SKM-1 (cell line): Measurements from ENCODE around the gene GPR151.

Source experiments
- DNase-seq: peaks from one replicate; lab custom pipeline; 2025; ENCODE audit not compliant: unreplicated experiment; lab: John Stamatoyannopoulos, UW

Gene GPR151

DNA sequence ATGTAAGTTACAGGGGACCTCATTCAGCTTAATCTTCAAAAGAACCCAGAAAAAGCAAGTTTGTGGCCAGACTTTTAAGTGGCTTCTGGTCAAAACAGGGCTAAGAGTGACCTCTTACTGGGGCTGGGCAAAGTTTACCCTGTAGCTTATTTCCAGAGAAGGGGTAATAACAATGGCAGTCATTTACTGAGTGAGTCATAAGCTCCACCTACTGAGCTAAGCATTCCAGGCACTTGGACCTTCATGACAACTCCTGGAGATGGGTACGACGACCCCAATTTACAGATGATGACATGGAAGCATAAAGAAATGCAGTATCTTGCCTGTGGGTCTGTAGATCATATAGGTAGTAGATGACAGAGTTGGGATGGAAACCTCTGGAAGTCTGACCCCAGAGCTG, 4.7 kb upstream of the GPR151 start:
- DNase-seq: no peak

DNA sequence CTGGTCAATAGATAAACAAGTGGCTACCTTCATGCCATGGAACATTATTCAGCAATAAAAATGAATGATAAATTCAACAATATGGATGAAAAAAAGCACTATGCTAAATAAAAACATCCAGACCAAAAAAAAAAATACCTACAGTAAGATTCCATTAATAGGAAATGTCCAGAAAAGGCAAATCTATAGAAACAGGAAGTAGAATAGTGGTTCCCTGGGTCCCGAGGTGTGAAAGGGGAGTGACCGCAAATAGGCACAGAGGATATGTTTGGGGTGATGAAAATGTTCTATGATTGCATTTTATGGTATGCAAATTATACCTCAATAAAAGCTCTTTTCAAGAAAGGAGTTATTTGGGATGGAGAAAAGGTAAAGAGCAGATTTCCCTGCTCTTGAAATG, 3.6 kb upstream of the GPR151 start:
- DNase-seq: no peak

DNA sequence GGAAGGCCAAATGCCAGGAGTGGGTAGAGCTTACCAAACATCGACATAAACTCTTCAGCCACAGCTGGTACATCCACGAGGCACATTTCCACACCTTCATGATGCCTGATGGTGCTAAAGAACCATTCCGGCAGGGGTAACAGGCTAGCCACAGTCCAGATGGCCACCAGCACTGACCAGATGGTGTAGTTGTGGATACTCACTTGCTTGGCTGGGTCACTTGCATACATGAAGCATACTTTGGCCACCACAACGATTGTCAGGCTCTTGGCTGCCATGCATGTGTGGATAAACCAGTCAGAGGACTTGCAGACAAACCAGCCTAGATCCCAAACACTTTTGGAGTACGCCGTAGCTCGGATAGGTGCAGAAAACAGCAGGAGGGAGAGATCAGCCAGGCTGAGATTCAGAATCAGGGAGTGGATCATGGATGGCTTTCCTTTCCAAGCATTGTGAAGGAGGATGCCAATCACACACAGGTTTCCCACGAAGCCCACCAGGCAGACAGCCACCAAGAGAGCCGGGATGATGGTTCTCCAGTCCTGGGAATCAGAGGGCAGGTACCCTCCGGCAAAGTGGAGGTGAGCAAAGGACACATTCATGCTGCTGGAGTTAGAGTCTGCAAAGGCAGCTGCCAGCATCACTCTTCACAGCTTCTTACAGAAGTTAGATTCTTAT, 378 bp downstream of the GPR151 start:
- no peak for DNase-seq

DNA sequence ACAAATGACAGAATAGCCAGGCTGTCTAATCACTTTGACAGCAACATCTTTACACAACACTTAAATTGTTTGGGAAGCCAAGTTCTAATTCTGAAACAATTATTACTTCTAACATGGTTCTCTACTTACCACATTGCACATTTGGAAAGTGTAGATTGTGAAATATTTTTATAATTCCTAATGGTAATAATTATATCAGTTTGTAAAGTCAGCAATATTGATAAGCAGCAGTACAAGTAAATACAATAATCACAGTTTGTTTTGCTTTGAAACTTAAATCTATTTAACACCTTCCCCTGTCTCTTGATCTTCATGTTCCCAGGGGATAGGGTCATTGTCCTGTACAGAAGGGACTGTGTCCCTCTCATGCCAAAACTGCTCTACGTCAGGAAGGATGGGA, 1.4 kb downstream of the GPR151 start:
- DNase-seq: no peak

DNA sequence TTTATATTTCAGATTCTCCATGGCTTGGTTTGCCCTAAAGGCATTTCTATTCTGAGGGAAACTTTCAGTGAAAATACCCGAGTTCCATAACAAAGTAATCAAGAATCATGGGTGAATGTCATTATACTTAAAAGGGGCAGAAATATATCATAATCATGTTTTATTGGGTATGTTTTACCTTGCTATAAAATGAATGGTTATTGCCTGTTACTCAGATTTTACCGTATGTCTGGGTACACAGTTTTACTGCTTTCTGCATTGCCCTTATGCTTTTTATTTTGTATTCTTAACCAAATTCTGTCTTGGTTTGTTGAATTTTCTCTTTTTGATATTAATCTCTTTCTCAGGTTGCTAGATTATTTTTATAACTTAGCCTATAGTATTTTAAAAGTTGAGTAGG, 2.5 kb downstream of the GPR151 start:
- no peak for DNase-seq

DNA sequence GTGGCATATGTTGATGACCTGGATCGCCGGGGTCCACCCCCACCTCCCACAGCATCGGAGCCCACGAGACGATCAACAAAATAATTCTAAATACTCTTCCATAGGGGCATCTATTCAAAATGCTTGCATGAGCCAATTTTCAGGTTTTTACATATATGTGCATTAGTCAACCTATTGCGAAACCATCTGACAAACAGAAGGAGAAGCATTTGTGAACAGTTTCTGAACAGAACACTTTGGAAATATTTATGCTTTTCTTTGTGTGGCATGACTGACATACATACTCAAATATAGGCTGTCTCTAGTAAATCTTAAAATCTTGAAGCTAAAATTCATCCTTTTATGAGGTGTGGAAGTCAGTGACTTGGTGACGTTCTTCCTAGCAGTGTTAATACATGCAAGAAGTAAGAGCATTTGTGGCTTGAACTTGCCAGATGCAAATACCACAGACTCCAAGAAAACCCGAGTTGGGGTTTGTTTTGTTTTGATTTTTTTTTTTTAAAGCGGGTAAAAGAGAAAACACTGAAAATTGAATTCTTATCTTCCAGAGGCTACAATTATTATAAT, 5.3 kb downstream of the GPR151 start:
- DNase-seq: no peak

DNA sequence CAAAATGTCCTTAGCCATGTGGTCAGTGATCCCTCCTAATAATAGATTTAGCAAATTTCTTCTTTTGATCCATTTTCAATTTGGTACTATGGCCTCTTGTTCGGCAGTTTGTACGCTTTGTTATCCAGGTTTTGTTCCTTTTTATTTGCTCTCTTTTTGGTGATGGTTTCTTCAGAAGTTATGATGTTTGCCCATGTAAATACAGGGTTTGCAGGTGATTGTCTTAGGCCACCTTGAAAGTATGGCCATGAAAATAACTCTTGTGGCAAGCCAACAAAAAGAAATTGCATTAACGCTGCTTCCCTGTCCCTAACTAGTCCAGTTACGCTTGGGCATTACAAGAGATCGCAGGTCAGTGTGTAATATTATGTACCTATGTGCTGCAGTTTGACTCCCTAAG, 8.6 kb downstream of the GPR151 start:
- DNase-seq: no peak

DNA sequence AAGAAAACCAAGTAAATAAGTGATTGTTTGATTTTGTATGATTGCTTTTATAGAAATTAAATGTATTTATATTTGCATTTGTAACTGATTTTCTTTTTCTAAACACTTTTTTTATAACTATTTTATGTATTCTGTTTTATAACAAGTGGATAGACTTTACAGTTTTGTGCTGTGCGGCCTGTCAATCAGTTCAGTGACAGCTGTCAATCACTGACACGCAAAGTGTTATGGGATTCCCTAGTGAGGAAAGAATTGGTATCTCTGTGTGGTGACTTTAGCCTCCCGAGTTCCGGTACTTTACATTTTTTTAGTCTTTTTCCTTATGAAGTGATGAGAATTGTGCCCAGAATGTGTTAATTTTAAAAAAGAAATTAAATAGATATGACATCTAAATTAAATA, 16.3 kb downstream of the GPR151 start:
- no peak for DNase-seq

DNA sequence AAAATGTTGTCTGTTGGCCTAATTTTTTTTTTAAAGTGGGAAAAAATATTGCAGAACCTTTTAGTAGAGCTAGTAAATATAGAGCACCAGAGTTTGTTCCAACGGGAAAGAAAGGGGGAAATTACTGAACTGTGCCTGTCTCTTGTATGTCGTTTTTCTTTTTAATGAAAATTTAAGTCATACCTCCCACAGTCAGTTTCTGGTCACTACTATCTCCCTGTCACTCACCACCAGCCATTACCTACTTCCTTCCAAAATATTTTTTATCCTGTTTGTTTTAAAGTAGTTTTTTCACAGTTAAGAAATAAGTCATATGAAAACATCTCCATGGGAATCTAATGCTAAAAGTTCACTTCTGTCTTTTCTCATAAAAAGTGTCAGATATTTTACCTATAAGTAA, 21.3 kb downstream of the GPR151 start:
- no peak for DNase-seq

DNA sequence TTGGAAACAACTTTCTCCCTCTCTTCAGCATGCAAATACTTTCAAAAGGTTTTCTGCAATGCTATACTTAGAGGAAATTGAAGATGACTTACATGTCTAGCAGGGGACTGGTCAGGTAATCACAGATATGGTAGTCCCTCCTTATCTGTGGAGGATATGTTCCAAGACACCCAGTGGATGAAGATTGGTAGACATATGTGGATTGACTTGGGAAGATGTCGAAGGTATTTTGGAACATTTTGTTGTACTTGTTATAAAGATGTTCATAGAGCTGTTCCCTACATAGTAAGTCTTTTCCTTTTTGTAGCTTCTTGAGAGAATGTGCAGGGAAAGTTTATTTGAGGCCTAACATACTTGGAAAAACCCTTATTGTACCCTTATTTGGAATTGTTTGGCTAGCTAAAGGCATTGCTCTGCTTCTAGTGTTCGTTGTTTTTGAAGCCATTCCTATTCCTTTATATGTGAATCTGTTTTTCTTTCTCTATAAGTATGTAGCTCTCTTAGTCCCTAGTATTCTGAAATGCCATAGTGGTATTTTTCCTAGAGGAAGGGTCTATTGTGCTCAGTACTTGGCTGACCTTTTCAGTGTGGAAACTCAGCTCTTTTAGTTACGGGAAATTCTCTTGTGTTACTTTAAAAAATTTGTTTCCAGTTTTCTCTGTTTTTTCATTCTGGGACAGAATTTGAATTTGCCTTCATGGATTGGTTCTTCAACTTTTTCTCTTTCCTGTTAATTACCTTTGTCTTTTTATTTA, 25.7 kb downstream of the GPR151 start:
- DNase-seq: no peak

DNA sequence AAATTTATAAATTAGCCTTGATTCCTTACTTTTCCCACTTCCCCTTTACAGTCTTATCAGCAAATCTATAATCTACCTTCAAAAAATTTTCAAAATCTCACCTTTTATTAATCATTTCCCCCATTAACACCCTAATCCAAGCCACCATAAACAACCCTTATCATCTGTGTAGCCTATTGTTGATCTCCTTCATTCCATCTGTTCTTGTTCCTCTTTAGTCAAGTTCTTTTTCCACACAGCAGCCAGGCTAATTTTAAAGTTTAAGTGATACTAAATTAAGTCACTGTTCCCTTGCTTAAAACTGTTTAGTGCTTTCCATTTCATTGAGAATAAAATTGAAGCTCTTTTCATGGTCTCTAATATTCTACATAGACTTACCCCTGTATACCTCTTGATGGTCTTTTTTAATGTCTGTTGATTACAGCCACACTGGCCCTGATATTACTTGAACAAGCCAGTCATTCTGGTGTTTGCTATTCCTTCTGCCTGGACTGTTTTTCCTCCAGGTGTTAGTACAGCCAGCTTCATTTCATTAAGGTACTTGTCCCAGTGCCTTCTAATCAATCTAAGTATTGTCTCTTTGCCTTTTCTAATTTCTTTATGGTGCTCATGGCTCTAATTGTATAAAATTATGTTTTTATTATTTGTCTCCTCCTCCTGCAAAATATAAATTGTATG, 31.1 kb downstream of the GPR151 start:
- DNase-seq: no peak

DNA sequence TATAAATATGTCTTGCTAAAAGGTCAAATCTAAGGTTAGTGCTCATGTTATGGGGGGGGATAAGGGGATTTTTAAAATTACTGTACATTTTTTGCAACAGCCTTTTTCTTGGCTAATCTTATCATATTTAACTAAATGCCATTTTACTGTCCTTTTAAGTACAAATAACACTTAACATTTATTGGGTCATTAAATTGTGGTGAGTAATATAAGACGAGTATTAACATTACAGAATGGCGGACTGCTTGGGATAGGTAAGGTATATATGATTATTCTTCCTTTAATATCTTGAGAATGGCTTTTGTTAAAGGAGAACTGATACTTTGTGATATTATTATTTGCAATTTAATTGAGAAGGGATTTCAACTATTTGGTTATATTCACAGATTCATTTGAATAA, 33.2 kb downstream of the GPR151 start:
- no peak for DNase-seq

DNA sequence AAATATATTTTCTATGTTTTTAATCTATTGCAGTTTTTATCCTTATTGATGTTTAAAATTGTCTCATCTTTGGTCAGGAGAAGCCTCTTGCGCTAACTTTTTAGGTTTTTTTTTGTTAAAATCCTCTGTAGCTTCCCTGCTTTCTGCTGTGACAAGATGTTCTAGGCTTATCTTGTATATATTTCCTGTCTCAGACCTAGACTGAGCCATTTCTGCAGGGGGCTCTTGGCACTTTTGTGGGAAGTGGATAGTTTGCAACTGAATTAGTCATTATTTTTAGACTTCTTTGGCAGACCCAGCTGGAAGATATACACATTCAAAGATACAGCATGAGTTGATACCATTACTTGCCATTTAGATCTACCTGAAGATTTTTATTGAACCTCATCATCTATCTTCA, 40.1 kb downstream of the GPR151 start:
- no peak for DNase-seq

DNA sequence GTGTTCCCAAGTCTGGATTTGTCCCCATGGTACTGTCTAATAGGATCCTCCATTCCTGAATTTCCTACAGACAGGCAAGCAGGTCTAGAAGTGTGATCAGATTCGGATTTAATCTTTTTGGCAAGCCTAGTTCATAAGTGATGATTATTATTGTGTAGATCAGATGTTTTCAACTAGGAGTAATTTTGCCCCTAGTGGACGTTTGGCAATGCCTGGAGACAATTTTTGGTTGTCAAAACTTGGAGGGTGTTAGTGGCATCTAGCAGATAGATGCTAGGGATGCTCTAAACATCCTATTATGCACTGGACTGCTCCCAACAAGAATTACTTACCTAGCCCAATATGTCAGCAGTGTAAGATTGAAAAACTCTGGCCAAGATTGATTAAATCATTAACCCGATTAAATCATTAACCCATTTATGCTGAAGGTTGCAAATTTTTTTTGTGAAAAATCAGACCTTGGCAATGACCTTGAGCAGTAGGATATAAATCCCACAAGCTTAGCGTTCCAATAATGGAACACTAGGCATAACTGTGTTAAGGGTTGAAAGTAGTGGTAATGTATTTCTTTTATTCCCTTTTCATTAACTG, 40.7 kb downstream of the GPR151 start:
- no peak for DNase-seq

DNA sequence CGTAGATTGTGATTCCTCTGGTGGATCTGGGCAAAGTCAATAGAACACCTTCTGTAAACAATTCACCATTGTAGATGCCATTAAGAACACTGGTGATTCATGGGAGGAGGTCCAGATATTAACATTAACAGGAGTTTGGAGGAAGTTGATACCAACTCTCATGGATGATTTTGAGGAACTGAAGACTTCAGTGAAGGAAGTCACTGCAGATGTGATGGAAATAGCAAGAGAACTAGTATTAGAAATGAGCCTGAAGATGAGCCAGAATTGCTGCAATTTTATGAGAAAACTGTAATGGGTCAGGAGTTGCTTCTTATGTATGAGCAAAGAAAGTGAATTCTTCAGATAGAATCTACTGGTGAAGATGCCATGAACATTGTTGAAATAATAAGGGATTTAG, 41.9 kb downstream of the GPR151 start:
- peak; percentile 15 for DNase-seq

DNA sequence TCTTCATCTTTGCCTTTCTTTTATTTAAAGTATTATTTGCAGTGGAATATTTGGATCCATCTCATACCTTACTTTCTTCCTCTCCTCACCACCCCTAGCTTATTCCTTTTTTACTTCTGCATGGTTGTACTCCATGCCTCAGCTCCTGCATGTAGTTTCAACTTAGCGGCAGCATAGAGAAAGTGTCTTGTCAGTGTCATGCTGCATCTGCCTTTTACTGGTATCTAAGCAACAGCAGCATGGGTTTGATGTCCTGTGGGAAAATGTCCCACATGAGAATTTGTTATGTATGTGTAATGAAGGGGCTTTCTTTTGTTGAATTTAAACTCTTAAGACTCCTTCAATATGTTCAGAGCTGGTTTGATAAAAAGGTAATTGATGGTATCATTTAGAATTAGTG, 48.2 kb downstream of the GPR151 start:
- DNase-seq: no peak

DNA sequence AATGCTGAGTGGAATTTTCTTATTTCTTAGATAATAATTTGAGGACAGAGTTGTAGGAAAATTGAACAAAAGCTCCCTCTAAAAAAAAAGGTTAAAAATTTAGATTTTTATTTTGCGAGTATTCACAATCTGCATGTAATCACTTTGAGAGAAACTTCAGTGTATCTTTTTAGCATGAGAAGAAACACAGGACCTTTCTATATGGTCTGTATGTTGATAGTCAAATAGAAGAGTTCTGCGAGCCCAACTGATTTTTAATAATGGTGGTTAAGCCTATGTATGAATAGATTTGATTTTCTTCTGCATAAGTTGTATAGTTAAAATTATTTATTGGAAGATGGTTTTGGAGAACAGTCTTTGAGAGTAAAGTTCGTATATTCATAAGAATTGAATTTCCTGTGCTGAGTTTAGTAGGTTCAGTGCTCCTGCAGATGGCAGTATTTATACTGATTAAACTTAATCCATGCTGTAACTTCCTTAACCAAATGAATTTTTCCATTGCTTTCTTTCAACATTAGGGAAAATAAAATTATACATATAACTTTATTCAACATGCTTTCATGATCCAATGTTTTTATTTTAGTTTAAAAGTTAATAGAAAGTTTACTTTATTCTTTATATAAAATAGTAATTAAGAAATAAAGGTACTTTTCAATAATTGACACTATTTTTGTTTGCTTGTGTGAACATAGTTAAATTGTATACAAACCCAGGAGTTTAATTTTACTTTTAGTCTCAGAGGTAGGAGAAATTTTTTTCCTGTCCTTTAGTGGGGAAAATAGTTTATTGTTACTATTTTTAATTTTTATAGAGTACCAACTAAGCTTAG, 49.3 kb downstream of the GPR151 start:
- DNase-seq: no peak

DNA sequence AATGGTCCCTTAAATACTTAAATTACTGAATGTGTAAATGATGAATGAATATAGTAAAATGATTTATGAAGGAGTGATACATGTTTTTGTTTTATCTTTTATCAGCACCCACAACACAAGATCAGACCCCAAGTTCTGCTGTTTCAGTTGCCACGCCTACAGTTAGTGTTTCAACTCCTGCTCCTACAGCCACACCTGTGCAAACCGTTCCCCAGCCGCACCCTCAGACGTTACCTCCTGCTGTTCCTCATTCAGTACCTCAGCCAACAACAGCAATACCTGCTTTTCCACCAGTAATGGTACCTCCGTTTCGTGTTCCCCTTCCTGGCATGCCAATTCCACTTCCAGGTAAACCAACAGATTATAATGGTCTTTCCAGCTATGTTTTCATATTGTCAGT, 52.5 kb downstream of the GPR151 start:
- DNase-seq: no peak
